Activated CD8-positive, alpha-beta memory T cell treated with anti-CD3 and anti-CD28 coated beads, Interleukin-2, amount 50 U/mL, for 1 hour (primary cell): ENCODE measurements around the gene FGF5.
"Not testable (repeated sequence)": the region's sequence is repeated elsewhere in the genome, so short reads cannot be mapped to it uniquely, and the experiment has no call there.

Source experiments
- DNase-seq: peaks from one replicate; pipeline ENCODE4 v3.0.0-alpha.2; 2020; ENCODE audit errors: extremely low read depth

Gene FGF5, protein sequence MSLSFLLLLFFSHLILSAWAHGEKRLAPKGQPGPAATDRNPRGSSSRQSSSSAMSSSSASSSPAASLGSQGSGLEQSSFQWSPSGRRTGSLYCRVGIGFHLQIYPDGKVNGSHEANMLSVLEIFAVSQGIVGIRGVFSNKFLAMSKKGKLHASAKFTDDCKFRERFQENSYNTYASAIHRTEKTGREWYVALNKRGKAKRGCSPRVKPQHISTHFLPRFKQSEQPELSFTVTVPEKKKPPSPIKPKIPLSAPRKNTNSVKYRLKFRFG

DNA sequence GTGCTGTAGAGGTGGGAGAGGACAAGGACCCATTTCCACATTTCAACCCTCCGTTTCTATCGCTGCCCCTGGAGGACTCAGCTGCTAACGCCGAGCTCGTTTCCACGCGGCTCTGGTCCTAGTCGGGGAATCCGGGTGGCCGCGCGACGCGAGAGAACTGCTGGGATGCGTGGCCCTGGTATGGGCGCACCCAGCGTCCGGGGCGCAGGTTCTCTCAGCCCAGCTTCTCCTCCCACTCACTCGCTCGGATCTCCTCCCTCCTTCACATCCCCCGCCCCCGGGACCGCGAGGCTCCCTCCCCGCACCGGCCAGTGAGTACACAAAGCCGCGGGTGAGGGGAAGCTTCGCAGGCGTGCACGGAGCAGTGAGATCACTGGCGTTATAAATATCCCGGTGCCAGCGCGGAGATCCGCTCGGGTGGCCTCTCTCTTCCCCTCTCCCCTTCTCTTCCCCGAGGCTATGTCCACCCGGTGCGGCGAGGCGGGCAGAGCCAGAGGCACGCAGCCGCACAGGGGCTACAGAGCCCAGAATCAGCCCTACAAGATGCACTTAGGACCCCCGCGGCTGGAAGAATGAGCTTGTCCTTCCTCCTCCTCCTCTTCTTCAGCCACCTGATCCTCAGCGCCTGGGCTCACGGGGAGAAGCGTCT is at the start of gene FGF5:
TSS of gene FGF5 (plus strand) at position 412 of the 649 bp plus-strand sequence. CDS start at position 573, 161 bp downstream.
- no peak for DNase-seq

DNA sequence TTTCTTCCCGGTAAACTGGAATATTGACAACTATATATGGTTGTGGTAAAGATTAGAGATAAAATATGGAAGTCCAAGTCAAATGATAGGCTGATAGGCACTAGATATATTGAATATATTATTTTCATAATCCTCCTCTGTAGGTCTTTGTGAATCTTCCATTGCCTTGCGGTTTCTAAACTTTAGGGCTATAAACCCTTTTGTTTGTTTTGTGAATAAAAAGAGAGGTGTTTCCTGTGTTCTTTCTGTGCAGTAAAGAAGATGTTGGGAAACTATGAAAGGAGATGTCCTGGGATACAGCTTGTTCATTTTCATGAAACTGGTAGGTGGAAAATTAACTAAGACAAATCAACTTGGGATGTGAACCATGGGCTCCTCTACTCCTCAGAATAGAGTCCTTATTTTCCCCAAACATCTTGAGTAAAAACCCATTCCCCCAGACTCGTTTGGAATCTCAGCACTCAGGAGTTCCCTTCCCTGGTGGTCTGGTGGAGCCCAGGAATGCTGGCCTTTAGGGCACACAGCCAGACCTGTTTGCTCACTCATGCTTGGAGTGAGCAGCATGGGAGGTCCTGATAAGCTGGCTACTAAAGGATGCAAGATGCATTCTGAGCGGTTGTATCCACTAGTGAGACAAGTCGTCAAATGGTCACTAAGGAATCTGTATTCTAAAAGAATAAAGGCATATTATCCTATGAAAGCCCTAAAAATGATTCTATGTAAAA is 47.0 kb upstream of the FGF5 start:
- DNase-seq, result no peak

DNA sequence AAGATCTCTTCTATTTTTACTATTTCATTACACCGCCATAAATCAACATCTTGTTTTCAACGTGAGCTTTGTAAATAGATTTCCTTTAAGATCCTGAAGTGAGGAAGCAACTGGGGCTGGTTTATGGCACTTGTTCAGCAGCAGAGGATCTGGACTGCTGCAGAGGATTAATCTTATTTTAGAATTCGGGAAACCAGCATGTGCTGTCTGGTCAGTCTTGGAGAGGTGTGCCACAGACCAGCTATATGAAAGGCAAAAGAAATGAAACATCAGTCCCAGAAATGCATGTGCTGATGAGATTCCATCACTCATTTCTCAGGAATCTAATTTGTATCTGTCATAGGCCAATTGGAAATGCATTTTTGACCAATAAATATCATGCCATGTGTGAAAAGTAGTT is 45.8 kb upstream of the FGF5 start:
- DNase-seq, result no peak

DNA sequence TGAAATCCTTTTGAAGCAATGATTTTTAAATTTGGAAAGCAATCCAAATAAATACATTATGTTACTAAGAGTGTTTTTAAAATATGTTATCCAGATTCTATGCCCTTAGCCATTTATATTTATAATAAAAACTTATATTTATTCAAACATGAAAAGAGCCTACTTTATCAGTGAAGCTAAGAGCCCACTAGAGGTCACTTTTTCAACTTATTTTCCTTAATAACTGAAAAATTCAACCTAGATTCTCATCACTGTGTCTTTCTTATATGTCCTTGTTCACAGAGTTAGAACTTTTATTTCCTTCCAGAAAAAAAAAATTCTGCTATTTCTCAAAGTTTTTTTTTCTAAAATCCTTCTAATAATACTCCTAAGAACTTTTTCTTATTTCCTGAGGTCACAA is 45.3 kb upstream of the FGF5 start:
- DNase-seq, result no peak

DNA sequence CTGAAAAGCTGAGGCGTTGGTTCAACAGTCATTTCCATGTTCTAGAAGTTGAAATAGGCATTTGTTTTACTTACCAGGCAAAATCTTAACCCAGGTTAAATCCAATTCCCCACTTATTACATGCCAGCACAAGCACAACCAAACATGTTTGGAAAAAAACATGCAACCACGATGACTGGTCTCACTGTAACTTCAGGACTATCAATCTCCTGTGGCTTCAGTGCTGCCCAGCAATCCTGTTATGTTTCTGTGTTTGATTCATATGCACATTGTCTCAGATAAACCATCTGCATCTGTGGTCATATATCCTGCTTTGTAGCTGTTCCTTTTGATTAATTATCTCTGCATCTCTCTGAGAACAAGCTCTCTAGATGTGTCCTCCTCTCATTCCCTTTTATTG is 40.9 kb upstream of the FGF5 start:
- no peak for DNase-seq

DNA sequence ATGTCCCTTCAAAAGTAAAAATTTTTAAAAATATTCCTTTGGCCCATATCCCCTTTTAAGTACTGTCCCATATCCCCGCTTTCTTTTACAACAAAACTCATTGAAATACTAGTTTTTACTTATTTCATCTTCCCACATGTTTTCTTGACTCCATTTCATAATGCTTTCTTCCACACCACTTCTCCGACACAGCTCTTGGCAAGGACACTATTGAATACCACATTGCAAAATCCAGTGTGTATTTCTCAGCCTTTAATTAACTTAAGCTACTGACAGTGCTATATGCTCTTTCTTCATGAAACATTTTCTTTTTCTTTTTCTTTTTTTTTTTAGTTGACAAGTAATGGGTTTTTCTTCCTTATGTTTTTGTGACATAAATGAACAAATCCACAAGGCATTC is 40.4 kb upstream of the FGF5 start:
- no peak for DNase-seq

DNA sequence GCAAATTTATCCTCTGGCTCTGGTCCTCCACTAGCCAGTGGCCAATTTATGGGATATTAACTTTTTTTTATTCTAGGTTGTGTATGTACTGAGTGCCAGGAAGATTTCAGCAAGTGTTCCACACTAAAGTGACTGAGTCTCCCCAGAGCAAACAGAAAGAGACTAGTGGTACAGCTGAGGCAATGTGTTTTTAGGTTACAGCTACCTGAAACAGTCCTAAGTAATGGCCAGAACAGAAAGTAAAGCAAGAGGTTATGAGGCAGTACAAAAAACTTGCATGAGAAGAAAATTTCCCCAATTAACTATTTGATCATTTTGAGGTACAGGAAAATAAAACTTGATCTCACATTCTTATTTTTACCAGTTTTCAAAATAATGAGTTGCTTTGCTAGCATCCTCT is 38.0 kb upstream of the FGF5 start:
- no peak for DNase-seq

DNA sequence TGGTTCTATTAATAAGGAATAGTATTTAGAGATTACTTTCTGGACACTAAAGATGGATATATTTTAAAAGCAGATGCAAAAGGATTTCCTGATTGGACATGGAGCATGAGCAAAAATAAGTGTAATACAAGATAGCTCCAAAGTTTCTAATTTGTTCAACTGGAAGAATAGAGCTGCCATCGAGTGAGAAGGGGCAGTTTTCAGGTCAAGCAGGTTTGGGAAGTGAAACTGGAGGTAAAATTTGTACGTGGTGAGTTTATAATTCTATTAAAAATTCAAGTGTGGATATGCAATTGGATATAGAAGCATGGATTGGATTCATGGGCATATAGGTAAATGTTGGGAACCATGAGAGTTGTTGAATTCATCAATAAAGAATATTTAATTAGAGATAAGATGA is 37.3 kb upstream of the FGF5 start:
- no peak for DNase-seq

DNA sequence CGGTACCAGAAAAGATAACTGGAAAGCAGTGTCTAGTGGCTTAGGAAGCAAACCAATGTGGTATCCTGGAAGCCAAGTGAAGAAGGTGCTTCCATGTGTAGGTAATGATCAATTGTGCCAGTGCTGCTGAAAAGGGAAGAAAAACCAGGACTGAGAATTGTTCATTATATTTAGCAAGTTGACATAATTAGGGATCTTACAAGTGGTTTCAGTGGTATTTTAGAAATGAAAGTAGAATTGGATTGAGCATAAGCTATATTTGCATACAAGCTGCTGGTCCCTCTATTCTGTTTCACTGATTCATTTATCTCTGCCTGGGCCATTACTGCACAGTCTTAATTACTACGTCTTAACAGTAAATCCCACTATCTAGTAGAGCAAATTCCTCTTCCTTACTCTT is 36.9 kb upstream of the FGF5 start:
- DNase-seq, result no peak

DNA sequence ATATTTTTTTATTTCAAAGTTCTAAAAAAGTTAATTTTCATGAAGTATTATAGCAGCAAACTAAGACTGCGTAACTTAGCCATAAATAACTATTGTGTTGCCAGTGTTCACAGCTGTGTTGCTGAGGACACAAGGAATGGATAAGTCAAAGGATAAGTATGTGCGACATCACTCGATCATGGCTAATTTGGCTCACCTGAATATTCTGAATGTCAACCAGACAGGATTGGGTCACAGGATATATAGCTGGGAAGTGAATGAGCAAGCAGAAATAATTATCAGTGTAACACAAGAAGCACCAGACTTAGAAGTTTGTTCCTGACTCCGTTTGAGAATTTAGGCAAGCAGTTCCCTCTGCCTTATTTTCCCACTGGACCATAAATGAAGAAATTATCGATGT is 35.3 kb upstream of the FGF5 start:
- no peak for DNase-seq

DNA sequence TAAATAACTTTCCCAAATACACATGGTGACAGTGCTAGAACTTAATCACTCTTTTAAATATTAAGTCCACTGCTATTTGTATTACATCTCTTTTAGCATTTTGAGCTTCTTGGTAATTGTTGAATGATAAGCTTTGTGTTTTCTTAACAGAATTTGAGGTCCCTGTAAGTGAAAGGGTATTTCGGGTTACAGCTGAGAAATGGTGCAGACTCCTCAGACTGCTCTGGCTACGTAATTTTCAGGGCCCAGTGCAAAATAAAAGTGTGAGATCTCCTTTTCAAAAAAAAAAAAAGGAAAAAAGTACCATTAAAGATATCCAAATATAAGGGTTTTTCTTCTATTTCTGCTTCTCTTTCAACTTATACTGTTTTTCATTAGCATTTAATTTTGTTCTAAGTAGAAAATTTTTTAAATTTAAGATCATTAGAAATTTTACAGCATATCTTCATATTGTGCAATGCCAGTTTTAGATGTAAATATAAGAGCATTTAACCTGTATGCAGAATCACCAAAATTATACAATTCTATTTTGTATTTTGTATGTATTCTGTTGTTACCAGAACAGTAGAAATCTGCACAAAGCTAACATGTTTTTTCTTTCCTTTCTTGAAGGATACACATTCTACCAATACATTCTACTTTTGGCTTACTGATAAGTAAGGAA is 33.6 kb upstream of the FGF5 start:
- DNase-seq, result no peak

DNA sequence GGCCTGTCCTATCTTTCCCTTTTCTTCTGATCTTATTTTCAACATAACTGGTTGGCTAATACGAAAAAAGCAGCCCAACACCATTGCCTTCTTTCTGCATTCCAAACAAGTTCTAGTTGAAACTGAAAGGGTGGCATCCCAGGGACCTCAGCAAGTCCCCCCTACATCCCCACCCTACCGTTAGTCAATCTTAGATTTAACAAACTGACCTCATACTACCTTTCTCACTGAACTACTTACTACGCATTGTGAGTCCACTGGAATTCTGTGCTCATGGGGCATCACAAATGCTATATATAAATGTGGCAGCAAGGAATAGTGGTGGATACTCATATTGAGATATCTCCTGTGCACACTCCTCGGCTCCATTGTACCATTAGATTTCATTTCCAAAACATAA is 33.1 kb upstream of the FGF5 start:
- DNase-seq, result no peak

DNA sequence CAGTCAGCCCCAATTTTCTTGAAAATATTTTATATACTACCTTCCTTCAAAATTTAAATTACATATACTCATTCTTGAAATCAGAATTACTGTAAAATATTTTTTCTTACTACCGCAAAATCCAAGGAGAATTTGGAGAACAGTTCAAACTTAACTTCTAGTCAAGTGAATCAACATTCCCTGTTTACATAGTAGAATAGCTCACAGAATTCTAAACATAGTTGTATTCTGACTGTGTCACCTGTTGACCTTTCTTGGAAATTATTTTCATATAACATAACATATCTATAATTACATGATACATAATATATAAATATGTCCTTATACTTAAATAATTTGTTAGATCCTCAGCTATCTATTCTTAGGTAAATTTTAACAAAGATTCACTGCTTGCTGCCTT is 31.0 kb upstream of the FGF5 start:
- DNase-seq, result no peak

DNA sequence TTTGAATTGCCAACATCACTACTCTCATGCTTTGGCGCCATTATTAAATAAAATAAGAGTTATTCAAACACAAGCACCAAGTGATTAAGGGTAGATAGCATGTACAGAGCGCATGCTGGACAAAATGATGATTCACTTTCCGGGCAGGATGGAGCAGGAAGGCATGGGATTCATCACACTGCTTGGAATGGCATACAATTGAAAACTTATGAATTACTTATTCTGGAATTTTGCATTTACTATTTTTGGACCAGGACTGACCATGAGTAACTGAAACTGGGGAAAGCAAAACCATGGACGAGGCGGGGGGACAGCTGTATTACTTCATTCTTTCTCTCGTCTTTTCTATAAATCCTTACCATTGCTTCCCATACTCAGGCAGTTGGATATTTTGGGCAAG is 28.5 kb upstream of the FGF5 start:
- no peak for DNase-seq

DNA sequence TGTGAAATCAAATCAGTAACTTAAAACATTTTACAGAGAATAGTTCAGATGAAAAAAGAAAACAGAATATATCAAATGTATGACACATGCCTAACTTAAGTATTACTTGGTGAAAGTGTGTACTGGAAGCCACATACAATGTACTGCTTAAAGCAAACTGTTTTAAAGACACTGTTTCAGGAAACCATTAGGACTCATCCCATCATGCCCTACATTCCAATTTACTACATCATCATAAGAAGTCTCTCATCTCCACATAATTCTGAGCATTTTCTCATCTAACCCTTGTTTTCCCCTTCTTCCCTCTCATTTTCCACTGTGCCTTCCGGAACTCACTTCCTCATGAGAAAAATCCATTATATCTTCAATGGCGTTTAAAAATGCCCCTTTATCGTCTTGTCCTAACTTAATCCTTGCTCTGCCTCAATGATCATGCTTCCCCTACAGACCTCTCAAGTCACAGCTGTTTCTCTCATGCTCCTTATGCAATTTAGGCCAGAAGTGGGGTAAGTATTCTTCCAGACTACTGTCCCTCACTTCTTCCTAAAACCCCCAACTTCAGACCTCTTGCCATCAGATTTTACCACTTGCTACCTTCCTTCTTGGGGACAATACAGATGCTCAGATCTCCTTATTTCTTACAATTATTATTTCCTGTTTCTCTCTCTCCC is 26.8 kb upstream of the FGF5 start:
- DNase-seq, result no peak

DNA sequence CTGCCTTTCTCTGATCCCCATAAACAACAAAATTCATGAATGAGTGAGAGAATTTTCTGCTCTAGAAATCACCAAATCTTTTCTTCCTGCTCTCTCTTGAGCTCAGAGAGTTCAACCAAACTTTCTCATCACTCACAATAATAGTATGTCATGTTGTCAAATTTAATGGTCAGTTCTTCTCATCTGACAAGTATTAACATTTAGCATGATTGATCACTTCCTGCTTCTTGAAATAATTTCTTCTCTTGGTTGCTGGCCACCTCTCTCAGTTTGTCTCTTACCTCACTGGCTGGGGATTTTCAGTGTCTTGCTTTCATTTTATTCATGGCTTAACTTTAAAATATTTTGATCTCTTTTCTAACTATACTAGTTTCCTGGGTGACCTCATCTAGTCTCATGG is 25.5 kb upstream of the FGF5 start:
- no peak for DNase-seq

DNA sequence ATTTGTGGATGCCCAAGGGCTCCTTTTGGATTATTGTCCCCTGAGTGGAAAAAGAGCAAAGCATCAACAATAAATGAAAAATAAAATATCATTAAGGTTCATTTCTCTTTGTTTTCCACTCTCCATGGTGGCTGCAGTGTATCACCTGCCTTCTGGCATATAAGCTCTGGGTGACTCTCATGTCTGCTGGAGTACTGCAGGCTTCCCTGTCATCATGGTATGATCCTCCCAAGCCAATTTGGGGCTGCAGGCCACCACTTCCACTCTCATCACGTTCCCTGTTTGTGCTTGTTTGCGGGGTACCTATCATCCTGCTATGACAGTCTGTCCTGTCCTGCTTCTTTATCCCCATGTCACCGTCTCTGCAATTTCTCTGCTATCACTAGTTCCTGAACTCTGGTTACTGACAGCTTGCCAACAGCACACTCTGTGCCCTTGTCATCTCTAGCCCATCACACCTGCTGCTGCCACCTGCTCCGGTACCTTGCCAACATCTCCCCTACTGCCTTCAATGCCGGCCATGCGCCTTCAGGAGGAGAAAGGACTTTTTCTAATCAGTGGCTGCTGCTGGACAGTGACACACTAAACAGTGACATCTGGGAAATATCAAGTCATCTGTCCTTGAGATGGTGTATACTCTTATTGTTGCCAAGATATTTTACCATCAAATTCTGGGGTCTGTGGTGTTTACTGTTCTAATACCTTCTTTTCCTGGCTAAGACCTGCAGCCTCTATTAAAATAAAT is 23.0 kb upstream of the FGF5 start:
- no peak for DNase-seq

DNA sequence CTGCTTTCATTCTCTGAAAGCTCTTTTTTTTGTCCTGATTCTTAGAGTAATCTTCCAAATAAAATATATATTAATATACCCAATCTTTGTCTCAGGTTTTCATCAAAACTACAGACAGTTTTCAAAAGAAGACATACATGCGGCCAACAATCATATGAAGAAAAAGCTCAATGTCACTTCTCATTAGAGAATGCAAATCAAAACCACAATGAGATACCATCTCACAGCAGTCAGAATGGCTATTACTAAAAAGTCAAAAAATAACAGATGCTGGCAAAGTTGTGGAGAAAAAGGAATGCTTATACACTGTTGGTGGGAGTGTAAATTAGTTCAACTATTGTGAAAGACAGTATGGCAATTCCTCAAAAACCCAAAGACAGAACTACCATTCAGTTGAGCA is 19.0 kb upstream of the FGF5 start:
- not testable (repeated sequence) for DNase-seq

DNA sequence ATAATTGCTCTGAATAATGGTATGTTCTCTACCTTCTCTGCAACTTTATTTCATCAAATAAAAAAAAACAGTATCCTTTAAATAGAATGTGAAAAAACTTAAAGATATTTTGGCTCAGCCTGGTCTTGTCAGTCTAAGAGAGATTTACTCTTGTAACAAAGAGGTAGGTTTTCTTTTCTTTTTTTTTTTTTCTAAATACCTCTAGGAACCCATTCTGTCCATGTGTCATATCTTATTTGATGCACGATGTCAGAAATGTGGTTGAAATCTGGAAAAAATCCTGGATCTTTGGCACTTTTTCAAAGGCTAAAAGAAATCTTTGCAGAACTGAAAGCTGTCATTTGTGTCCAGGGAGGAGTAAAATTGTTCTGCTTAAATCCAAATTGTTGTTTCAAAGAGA is 17.3 kb upstream of the FGF5 start:
- no peak for DNase-seq

DNA sequence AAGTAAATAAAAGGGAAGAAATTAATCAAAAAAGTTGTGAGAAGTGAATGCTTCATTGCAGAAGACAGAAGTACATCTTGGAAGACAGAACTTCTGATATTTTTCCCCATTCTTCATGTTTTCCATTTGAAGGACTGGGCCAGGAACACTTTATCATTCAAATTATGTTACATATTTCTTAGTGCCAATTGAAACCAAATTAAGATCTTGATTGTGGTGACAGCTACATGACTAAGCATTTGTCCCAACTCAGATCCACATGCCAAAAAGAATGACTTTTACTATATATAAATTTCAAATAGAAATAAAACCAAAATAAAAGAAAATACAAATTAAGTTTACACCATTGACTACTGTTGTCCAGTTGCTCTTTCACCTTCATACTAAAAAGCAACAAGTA is 14.0 kb upstream of the FGF5 start:
- no peak for DNase-seq

DNA sequence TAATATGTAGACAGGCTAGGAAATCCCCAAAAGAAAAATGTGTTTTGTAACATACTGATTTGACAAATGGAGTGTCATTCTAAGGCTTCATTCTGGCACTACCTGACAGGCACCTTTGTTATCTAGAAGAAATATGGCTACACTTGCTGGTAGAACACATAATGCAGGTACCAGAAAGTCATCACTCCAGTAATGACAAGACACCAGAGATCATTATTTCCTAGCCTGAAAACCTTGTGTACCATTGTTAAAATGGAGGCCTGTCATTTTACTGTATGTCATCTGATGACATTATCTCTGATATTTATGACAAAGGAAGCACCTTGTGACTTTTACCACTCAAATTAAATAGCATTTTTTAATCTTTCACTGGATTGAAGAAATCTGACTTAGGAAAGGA is 13.5 kb upstream of the FGF5 start:
- no peak for DNase-seq
